ENCODE data around the gene CITED1.

DNA sequence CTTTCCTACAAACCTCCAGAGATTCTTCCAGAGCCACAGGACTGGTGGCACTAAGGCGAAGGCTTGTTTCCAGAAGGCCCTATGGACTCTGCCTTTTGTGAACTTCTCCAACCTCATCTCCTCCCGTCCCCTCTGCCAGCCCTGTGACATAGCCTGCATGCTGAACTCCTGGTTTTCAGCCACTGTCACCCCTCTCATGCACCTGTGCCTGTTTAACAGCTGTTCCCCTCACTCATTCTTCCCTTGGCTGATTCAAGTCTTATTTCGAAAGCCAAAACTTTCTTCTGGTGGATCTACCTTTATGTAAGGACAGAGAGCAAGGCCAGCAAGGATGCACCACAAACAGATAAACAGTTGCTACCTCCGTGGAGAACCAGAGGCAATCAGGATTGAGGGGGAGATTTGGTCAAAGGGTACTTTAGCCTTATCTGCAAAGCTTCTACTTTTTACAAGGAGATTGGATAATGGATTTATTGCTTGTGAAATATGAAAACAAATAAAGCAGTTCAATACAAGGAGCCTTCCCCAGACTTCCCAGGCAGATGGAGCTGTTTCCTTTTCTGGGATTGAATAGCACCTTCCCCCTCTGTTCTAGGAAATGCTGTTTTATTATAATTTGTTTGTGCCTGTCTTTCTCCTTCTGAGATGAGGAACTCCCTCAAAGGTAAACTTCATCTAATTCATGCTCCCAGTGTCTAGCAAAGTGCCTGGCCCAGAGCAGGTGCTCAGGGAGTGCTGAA is 5.7 kb downstream of the CITED1 start:
- TF ChIP-seq POLR2AphosphoS5 (IDR thresholded peaks at IDR 0.05; ENCODE audit: low read depth, low read length) = no peak
- no peak for TF ChIP-seq POLR2A (IDR thresholded peaks at IDR 0.05; ENCODE audit: low read depth, low read length)

Data from GM12892 (cell line).